Measurements from ENCODE around the gene MMP24OS.

Gene MMP24OS

GRCh38 chr20:35305682-35306556, 28.0 kb upstream of the MMP24OS start:
- H3K27ac ChIP-seq (ENCODE audit: low read depth, low read length) = peak overlapping the region; percentile 31
- no peak overlapping the region for H3K4me3 ChIP-seq (ENCODE audit: low read depth, low read length)
- H3K9ac ChIP-seq (ENCODE audit: low read depth, low read length) = no peak overlapping the region
- H3K36me3 ChIP-seq (ENCODE audit: control insufficient read depth, insufficient read depth, low read length) = peaks cover 7% of the 10 kb centered on the region
- H3K27me3 ChIP-seq (ENCODE audit: control insufficient read depth, insufficient read depth, low read length) = no peaks in the 10 kb centered on the region
- H3K9me3 ChIP-seq (ENCODE audit: control insufficient read depth, insufficient read depth, low read length) = no peaks in the 10 kb centered on the region
- peaks cover 13% of the 10 kb centered on the region for H3K4me1 ChIP-seq (ENCODE audit: control insufficient read depth, insufficient read depth, low read length)

GRCh38 chr20:35304956-35305355, 27.0 kb upstream of the MMP24OS start:
- Histone ChIP-seq H3K4me1 (ENCODE audit: control insufficient read depth, insufficient read depth, low read length) (peaks cover 13% of the 10 kb centered on the region), H3K9ac (ENCODE audit: low read depth, low read length) (no peak overlapping the region), H3K9me3 (ENCODE audit: control insufficient read depth, insufficient read depth, low read length) (no peaks in the 10 kb centered on the region), H3K27me3 (ENCODE audit: control insufficient read depth, insufficient read depth, low read length) (no peaks in the 10 kb centered on the region), H3K36me3 (ENCODE audit: control insufficient read depth, insufficient read depth, low read length) (peaks cover 7% of the 10 kb centered on the region), H3K27ac (ENCODE audit: low read depth, low read length) (peak overlapping the region; percentile 31), H3K4me3 (ENCODE audit: low read depth, low read length) (no peak overlapping the region)

DNA sequence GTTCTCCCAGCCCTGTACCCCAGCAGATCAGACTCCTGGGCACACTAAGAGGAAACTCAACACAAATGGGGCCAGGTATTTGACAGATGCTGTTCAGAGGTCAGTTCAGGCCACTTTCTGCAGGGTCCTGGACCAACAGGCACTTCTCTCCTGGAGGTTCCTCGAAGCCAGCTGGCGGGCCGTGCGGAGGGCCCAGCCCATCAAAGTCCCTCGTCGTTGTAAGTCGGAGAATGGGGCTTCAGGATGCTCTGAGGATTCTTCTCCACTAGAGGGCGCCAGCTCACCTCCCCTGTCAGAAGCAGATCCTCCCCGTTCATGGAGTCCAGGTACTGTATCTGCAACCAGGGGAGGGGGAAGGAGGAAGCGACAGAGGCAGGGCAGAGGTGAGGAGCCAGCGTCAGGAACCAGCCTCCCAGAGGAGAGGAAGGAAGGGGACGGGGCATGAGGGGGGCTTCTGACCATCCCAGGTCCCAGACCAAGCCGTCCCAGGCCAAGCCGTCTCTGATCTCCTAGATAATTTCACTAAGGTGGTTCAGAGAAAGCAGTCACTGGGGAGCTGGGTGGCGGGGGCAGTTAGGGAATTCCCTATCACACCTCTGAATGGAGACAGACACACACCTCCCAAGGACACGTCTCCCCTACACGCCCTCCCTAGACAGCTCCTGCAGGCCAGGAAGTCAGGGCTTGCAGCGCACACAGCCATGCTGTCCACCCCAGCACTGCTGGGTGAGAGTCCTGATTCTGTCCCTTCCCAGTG, 26.0 kb upstream of the MMP24OS start:
- H3K4me1 ChIP-seq (ENCODE audit: control insufficient read depth, insufficient read depth, low read length) = peaks cover 13% of the 10 kb centered on the region
- H3K27ac ChIP-seq (ENCODE audit: low read depth, low read length) = peak overlapping the region; percentile 32
- H3K27me3 ChIP-seq (ENCODE audit: control insufficient read depth, insufficient read depth, low read length) = no peaks in the 10 kb centered on the region
- no peak overlapping the region for H3K9ac ChIP-seq (ENCODE audit: low read depth, low read length)
- H3K4me3 ChIP-seq (ENCODE audit: low read depth, low read length) = no peak overlapping the region
- peaks cover 4% of the 10 kb centered on the region; the same call in 1 of the 2 replicates for H3K36me3 ChIP-seq (ENCODE audit: control insufficient read depth, insufficient read depth, low read length)
- H3K9me3 ChIP-seq (ENCODE audit: control insufficient read depth, insufficient read depth, low read length) = no peaks in the 10 kb centered on the region

- Histone ChIP-seq H3K27ac (ENCODE audit: low read depth, low read length) (no peak overlapping the region), H3K9ac (ENCODE audit: low read depth, low read length) (no peak overlapping the region), H3K4me3 (ENCODE audit: low read depth, low read length) (no peak overlapping the region), H3K4me1 (ENCODE audit: control insufficient read depth, insufficient read depth, low read length) (peaks cover 13% of the 10 kb centered on the region), H3K36me3 (ENCODE audit: control insufficient read depth, insufficient read depth, low read length) (peaks cover 3% of the 10 kb centered on the region; the same call in 1 of the 2 replicates), H3K9me3 (ENCODE audit: control insufficient read depth, insufficient read depth, low read length) (no peaks in the 10 kb centered on the region), H3K27me3 (ENCODE audit: control insufficient read depth, insufficient read depth, low read length) (no peaks in the 10 kb centered on the region)
Observed at GRCh38 chr20:35303382-35303734, 25.4 kb upstream of the MMP24OS start.

DNA sequence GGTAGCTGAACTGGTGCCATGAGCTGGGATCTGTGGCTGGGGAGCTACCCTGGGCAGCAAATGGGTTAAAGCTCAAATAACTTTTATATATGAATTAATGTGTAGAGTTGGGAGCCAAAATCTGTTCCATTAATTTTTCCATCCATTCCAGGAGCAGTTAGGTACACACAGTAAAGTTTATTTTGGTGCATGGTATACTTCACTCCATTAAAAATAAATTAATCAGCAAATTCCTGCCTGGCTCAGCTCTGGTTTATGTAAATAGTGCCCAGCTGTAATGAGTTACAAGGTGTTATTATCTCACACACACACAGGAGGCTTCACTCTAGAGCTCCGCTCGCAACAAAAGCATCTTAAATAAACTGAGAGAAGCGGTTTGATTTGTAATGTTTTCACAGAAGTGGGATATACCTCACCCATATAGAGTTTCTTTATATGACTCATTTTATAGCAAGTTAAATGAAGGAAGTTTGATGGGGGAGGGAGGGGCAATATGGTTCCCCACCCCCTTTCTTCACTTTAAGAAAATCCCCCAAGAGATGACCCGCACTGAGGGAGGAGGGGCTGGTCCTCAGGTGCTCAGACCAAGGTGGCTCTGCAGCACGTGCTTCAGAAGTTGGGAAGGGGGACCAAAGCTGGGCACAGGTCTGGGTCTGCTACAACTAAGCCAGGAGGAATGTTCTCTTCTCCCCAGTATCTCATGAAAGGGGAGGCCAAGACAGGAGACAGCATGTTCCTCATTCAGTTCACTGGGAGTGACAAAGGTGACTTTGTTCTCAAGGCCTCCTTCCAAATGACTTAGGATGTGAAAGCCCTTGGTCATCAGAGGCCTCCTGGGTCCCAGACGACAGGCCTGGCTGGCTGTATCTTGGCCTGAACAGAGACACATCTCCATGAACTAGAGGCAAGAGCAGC, 24.8 kb upstream of the MMP24OS start:
- H3K36me3 ChIP-seq (ENCODE audit: control insufficient read depth, insufficient read depth, low read length) = peaks cover 3% of the 10 kb centered on the region; the same call in 1 of the 2 replicates
- no peak overlapping the region for H3K4me3 ChIP-seq (ENCODE audit: low read depth, low read length)
- H3K27me3 ChIP-seq (ENCODE audit: control insufficient read depth, insufficient read depth, low read length) = no peaks in the 10 kb centered on the region
- no peak overlapping the region for H3K9ac ChIP-seq (ENCODE audit: low read depth, low read length)
- peaks cover 11% of the 10 kb centered on the region for H3K4me1 ChIP-seq (ENCODE audit: control insufficient read depth, insufficient read depth, low read length)
- no peak overlapping the region for H3K27ac ChIP-seq (ENCODE audit: low read depth, low read length)
- no peaks in the 10 kb centered on the region for H3K9me3 ChIP-seq (ENCODE audit: control insufficient read depth, insufficient read depth, low read length)

- no peak overlapping the region for H3K9ac ChIP-seq (ENCODE audit: low read depth, low read length)
- H3K4me3 ChIP-seq (ENCODE audit: low read depth, low read length) = no peak overlapping the region
- H3K9me3 ChIP-seq (ENCODE audit: control insufficient read depth, insufficient read depth, low read length) = no peaks in the 10 kb centered on the region
- peaks cover 4% of the 10 kb centered on the region; the same call in 1 of the 2 replicates for H3K4me1 ChIP-seq (ENCODE audit: control insufficient read depth, insufficient read depth, low read length)
- no peaks in the 10 kb centered on the region for H3K27me3 ChIP-seq (ENCODE audit: control insufficient read depth, insufficient read depth, low read length)
- H3K36me3 ChIP-seq (ENCODE audit: control insufficient read depth, insufficient read depth, low read length) = peaks cover 3% of the 10 kb centered on the region; the same call in 1 of the 2 replicates
- no peak overlapping the region for H3K27ac ChIP-seq (ENCODE audit: low read depth, low read length)
Observed at GRCh38 chr20:35301426-35301825, 23.5 kb upstream of the MMP24OS start.

- Histone ChIP-seq H3K9me3 (ENCODE audit: control insufficient read depth, insufficient read depth, low read length) (no peaks in the 10 kb centered on the region), H3K4me3 (ENCODE audit: low read depth, low read length) (no peak overlapping the region), H3K27me3 (ENCODE audit: control insufficient read depth, insufficient read depth, low read length) (no peaks in the 10 kb centered on the region), H3K27ac (ENCODE audit: low read depth, low read length) (no peak overlapping the region), H3K36me3 (ENCODE audit: control insufficient read depth, insufficient read depth, low read length) (no peaks in the 10 kb centered on the region), H3K4me1 (ENCODE audit: control insufficient read depth, insufficient read depth, low read length) (peaks cover 4% of the 10 kb centered on the region; the same call in 1 of the 2 replicates), H3K9ac (ENCODE audit: low read depth, low read length) (no peak overlapping the region)
Observed at GRCh38 chr20:35300469-35301262, 22.7 kb upstream of the MMP24OS start.

- Histone ChIP-seq H3K4me3 (ENCODE audit: low read depth, low read length) (no peak overlapping the region), H3K9ac (ENCODE audit: low read depth, low read length) (no peak overlapping the region), H3K27ac (ENCODE audit: low read depth, low read length) (no peak overlapping the region), H3K4me1 (ENCODE audit: control insufficient read depth, insufficient read depth, low read length) (peaks cover 4% of the 10 kb centered on the region; the same call in 1 of the 2 replicates), H3K27me3 (ENCODE audit: control insufficient read depth, insufficient read depth, low read length) (no peaks in the 10 kb centered on the region), H3K36me3 (ENCODE audit: control insufficient read depth, insufficient read depth, low read length) (no peaks in the 10 kb centered on the region), H3K9me3 (ENCODE audit: control insufficient read depth, insufficient read depth, low read length) (no peaks in the 10 kb centered on the region)
Observed at GRCh38 chr20:35299780-35300179, 21.9 kb upstream of the MMP24OS start.

GRCh38 chr20:35298264-35298663, 20.3 kb upstream of the MMP24OS start:
- H3K9me3 ChIP-seq (ENCODE audit: control insufficient read depth, insufficient read depth, low read length) = no peaks in the 10 kb centered on the region
- no peak overlapping the region for H3K9ac ChIP-seq (ENCODE audit: low read depth, low read length)
- no peaks in the 10 kb centered on the region for H3K27me3 ChIP-seq (ENCODE audit: control insufficient read depth, insufficient read depth, low read length)
- no peaks in the 10 kb centered on the region for H3K4me1 ChIP-seq (ENCODE audit: control insufficient read depth, insufficient read depth, low read length)
- H3K4me3 ChIP-seq (ENCODE audit: low read depth, low read length) = no peak overlapping the region
- H3K27ac ChIP-seq (ENCODE audit: low read depth, low read length) = no peak overlapping the region
- H3K36me3 ChIP-seq (ENCODE audit: control insufficient read depth, insufficient read depth, low read length) = no peaks in the 10 kb centered on the region

GRCh38 chr20:35297740-35298139, 19.8 kb upstream of the MMP24OS start:
- H3K36me3 ChIP-seq (ENCODE audit: control insufficient read depth, insufficient read depth, low read length) = no peaks in the 10 kb centered on the region
- no peak overlapping the region for H3K27ac ChIP-seq (ENCODE audit: low read depth, low read length)
- no peaks in the 10 kb centered on the region for H3K4me1 ChIP-seq (ENCODE audit: control insufficient read depth, insufficient read depth, low read length)
- no peak overlapping the region for H3K9ac ChIP-seq (ENCODE audit: low read depth, low read length)
- no peak overlapping the region for H3K4me3 ChIP-seq (ENCODE audit: low read depth, low read length)
- no peaks in the 10 kb centered on the region for H3K27me3 ChIP-seq (ENCODE audit: control insufficient read depth, insufficient read depth, low read length)
- H3K9me3 ChIP-seq (ENCODE audit: control insufficient read depth, insufficient read depth, low read length) = no peaks in the 10 kb centered on the region

Measured in HUES48 (cell line).